ENCODE measurements around the gene ZNF607. TPM values are rescaled to one million over a fixed set of nuclear protein-coding genes. Genes with fewer than 3 reads are reported as not detected.
"Not testable (repeated sequence)": the region's sequence is repeated elsewhere in the genome, so short reads cannot be mapped to it uniquely, and the experiment has no call there.

Gene ZNF607
- 10 to 100 TPM in 1 of 8 experiments, 1 to 10 TPM in 6, under 1 TPM in 1; 0.66 to 11.8 (median 7.5) TPM for total RNA-seq

GRCh38 chr19:37719111-37719926 lies at the start of gene ZNF607:
Gene ZNF607, minus strand, starts transcription at chr19:37719761. Its CDS starts 8,143 bp downstream, at chr19:37711618.
- Histone ChIP-seq H3K4me1 (replicated peaks in 1 of 2) (peaks cover 6% of the 10 kb centered on the region in 2 donors), H3K4me3 (peak within 1 kb of the TSS; percentile 64 to 82 (median 71)), H3K27ac (peak within 1 kb of the TSS; percentile 75 to 87)
- WGBS, 10 experiments = 0 to 7% (median 0%) methylated on average over 1 to 13 of the region's 54 CpGs; no CpG with 5 or more reads in 2 of the 10 experiments
- in situ Hi-C loops (cut with MboI; ENCODE audit: low pct_unique_long_range_greater_than_20kb in 2 of 9, low sequenced_read_pairs in 9 of 9, unreplicated experiment in 9 of 9) = no loop called here
- peak; percentile 94 to 96 (median 96) for ATAC-seq (replicated peaks in 6 of 8)

GRCh38 chr19:37763488-37763887 lies 43.9 kb upstream of the ZNF607 start:
- Histone ChIP-seq H3K27ac (no peak overlapping the region), H3K4me1 (replicated peaks in 1 of 2) (no peaks in the 10 kb centered on the region), H3K4me3 (no peak overlapping the region)
- in situ Hi-C loops (cut with MboI; ENCODE audit: low pct_unique_long_range_greater_than_20kb in 2 of 9, low sequenced_read_pairs in 9 of 9, unreplicated experiment in 9 of 9) = no loop called here
- WGBS, 10 experiments = 38 to 100% (median 90%) methylated on average over 1 of the region's 1 CpG; no CpG with 5 or more reads in 4 of the 10 experiments
- no peak for ATAC-seq (replicated peaks in 6 of 8)

GRCh38 chr19:37757683-37758082 lies 38.1 kb upstream of the ZNF607 start:
- WGBS, 10 experiments = no CpG with 5 or more reads among the region's 4 CpGs

GRCh38 chr19:37738371-37738770 lies 18.8 kb upstream of the ZNF607 start:
- in situ Hi-C loops (cut with MboI; ENCODE audit: low pct_unique_long_range_greater_than_20kb in 2 of 9, low sequenced_read_pairs in 9 of 9, unreplicated experiment in 9 of 9) = no loop called here
- no peak overlapping the region for H3K4me3 ChIP-seq
- 63 to 80% (median 75%) methylated on average over 3 to 5 of the region's 5 CpGs; no CpG with 5 or more reads in 3 of the 10 experiments for WGBS, 10 experiments
- ATAC-seq (replicated peaks in 6 of 8) = no peak
- no peaks in the 10 kb centered on the region for H3K4me1 ChIP-seq (replicated peaks in 1 of 2)
- no peak overlapping the region for H3K27ac ChIP-seq

More at GRCh38 chr19:37757683-37758082, 38.1 kb upstream of the ZNF607 start:
- in situ Hi-C loops (cut with MboI; ENCODE audit: low pct_unique_long_range_greater_than_20kb in 2 of 9, low sequenced_read_pairs in 9 of 9, unreplicated experiment in 9 of 9); ATAC-seq (replicated peaks in 6 of 8); H3K4me1 ChIP-seq (replicated peaks in 1 of 2); H3K27ac ChIP-seq; H3K4me3 ChIP-seq: not testable (repeated sequence)

- in situ Hi-C loops (cut with MboI; ENCODE audit: low pct_unique_long_range_greater_than_20kb in 2 of 9, low sequenced_read_pairs in 9 of 9, unreplicated experiment in 9 of 9) = no loop called here
- no peaks in the 10 kb centered on the region for H3K4me1 ChIP-seq (replicated peaks in 1 of 2)
- no peak overlapping the region for H3K27ac ChIP-seq
- WGBS, 10 experiments = 20 to 100% (median 86%) methylated on average over 1 to 2 of the region's 2 CpGs; no CpG with 5 or more reads in 2 of the 10 experiments
- ATAC-seq (replicated peaks in 6 of 8) = no peak
- no peak overlapping the region for H3K4me3 ChIP-seq
Measured at GRCh38 chr19:37725181-37725580, 5.6 kb upstream of the ZNF607 start.

- in situ Hi-C loops (cut with MboI; ENCODE audit: low pct_unique_long_range_greater_than_20kb in 2 of 9, low sequenced_read_pairs in 9 of 9, unreplicated experiment in 9 of 9) = no loop called here
- H3K27ac ChIP-seq = no peak overlapping the region
- H3K4me3 ChIP-seq = peak overlapping the region; percentile 64 to 82 (median 71)
- ATAC-seq (replicated peaks in 6 of 8) = peak in 1 of 8 experiments; percentile 33
- H3K4me1 ChIP-seq (replicated peaks in 1 of 2) = peaks cover 6% of the 10 kb centered on the region in 2 donors
- 0 to 59% (median 36%) methylated on average over 1 to 6 of the region's 8 CpGs; no CpG with 5 or more reads in 2 of the 10 experiments for WGBS, 10 experiments
Measured at GRCh38 chr19:37719927-37720265, 335 bp upstream of the ZNF607 start.

- WGBS, 10 experiments = 29 to 90% (median 47%) methylated on average over 2 to 8 of the region's 10 CpGs; no CpG with 5 or more reads in 1 of the 10 experiments
- H3K4me3 ChIP-seq = peak overlapping the region; percentile 64 to 82 (median 71)
- no peak overlapping the region for H3K27ac ChIP-seq
- ATAC-seq (replicated peaks in 6 of 8) = no peak
- in situ Hi-C loops (cut with MboI; ENCODE audit: low pct_unique_long_range_greater_than_20kb in 2 of 9, low sequenced_read_pairs in 9 of 9, unreplicated experiment in 9 of 9) = no loop called here
- H3K4me1 ChIP-seq (replicated peaks in 1 of 2) = peaks cover 6% of the 10 kb centered on the region in 2 donors
Measured at GRCh38 chr19:37718304-37718703, 1.3 kb downstream of the ZNF607 start.

- no peak overlapping the region for H3K27ac ChIP-seq
- ATAC-seq (replicated peaks in 6 of 8) = no peak
Measured at GRCh38 chr19:37716140-37716539, 3.4 kb downstream of the ZNF607 start.

GRCh38 chr19:37706052-37706605 lies 13.4 kb downstream of the ZNF607 start:
- WGBS, 10 experiments = 72 to 97% (median 93%) methylated on average over 3 to 7 of the region's 7 CpGs; no CpG with 5 or more reads in 1 of the 10 experiments
- H3K4me1 ChIP-seq (replicated peaks in 1 of 2) = no peaks in the 10 kb centered on the region
- in situ Hi-C loops (cut with MboI; ENCODE audit: low pct_unique_long_range_greater_than_20kb in 2 of 9, low sequenced_read_pairs in 9 of 9, unreplicated experiment in 9 of 9) = no loop called here
- H3K27ac ChIP-seq = no peak overlapping the region
- no peak overlapping the region for H3K4me3 ChIP-seq
- ATAC-seq (replicated peaks in 6 of 8) = no peak

More at GRCh38 chr19:37716140-37716539, 3.4 kb downstream of the ZNF607 start:
- Histone ChIP-seq H3K4me1 (replicated peaks in 1 of 2) (peaks cover 6% of the 10 kb centered on the region in 2 donors), H3K4me3 (no peak overlapping the region)
- 50 to 100% (median 90%) methylated on average over 1 to 2 of the region's 2 CpGs; no CpG with 5 or more reads in 1 of the 10 experiments for WGBS, 10 experiments
- in situ Hi-C loops (cut with MboI; ENCODE audit: low pct_unique_long_range_greater_than_20kb in 2 of 9, low sequenced_read_pairs in 9 of 9, unreplicated experiment in 9 of 9) = no loop called here

- WGBS, 10 experiments = 71 to 100% (median 93%) methylated on average over 2 to 5 of the region's 5 CpGs; no CpG with 5 or more reads in 1 of the 10 experiments
- no peak overlapping the region for H3K27ac ChIP-seq
- in situ Hi-C loops (cut with MboI; ENCODE audit: low pct_unique_long_range_greater_than_20kb in 2 of 9, low sequenced_read_pairs in 9 of 9, unreplicated experiment in 9 of 9) = no loop called here
Measured at GRCh38 chr19:37699057-37699456, 20.5 kb downstream of the ZNF607 start.

GRCh38 chr19:37698216-37698615 lies 21.3 kb downstream of the ZNF607 start:
- in situ Hi-C loops (cut with MboI; ENCODE audit: low pct_unique_long_range_greater_than_20kb in 2 of 9, low sequenced_read_pairs in 9 of 9, unreplicated experiment in 9 of 9) = no loop called here
- no peak overlapping the region for H3K4me3 ChIP-seq

More at GRCh38 chr19:37699057-37699456, 20.5 kb downstream of the ZNF607 start:
- no peak overlapping the region for H3K4me3 ChIP-seq
- no peaks in the 10 kb centered on the region for H3K4me1 ChIP-seq (replicated peaks in 1 of 2)
- ATAC-seq (replicated peaks in 6 of 8) = no peak

GRCh38 chr19:37695144-37695899 lies 24.2 kb downstream of the ZNF607 start:
- H3K4me3 ChIP-seq = no peak overlapping the region
- no peak overlapping the region for H3K27ac ChIP-seq
- in situ Hi-C loops (cut with MboI; ENCODE audit: low pct_unique_long_range_greater_than_20kb in 2 of 9, low sequenced_read_pairs in 9 of 9, unreplicated experiment in 9 of 9) = no loop called here
- H3K4me1 ChIP-seq (replicated peaks in 1 of 2) = peaks cover 0 to 6% of the 10 kb centered on the region in 2 donors
- ATAC-seq (replicated peaks in 6 of 8) = no peak
- 25 to 96% (median 67%) methylated on average over 2 to 3 of the region's 3 CpGs; no CpG with 5 or more reads in 1 of the 10 experiments for WGBS, 10 experiments

More at GRCh38 chr19:37698216-37698615, 21.3 kb downstream of the ZNF607 start:
- ATAC-seq (replicated peaks in 6 of 8) = no peak
- H3K4me1 ChIP-seq (replicated peaks in 1 of 2) = no peaks in the 10 kb centered on the region
- 80 to 100% (median 95%) methylated on average over 1 to 4 of the region's 6 CpGs; no CpG with 5 or more reads in 2 of the 10 experiments for WGBS, 10 experiments
- H3K27ac ChIP-seq = no peak overlapping the region

Measured in motor neuron (in vitro differentiated cells).